T1000 (cell line): ENCODE results near the gene DGKG.

Experiments
- DNase-seq: peaks from one replicate; lab custom pipeline; 2025; ENCODE audit warnings: mixed read lengths; lab: John Stamatoyannopoulos, UW

The DGKG gene

GRCh38 chr3:186239321-186239720 lies 122.7 kb downstream of the DGKG start:
- DNase-seq: no peak

GRCh38 chr3:186237915-186238314 lies 124.1 kb downstream of the DGKG start:
- no peak for DNase-seq

GRCh38 chr3:186236357-186237020 lies 125.5 kb downstream of the DGKG start:
- no peak for DNase-seq

- no peak for DNase-seq
Measured at GRCh38 chr3:186235554-186235953, 126.5 kb downstream of the DGKG start.

GRCh38 chr3:186234152-186234551 lies 127.9 kb downstream of the DGKG start:
- DNase-seq: no peak

- no peak for DNase-seq
Measured at GRCh38 chr3:186226482-186226881, 135.6 kb downstream of the DGKG start.

GRCh38 chr3:186225603-186226002 lies 136.4 kb downstream of the DGKG start:
- DNase-seq: no peak

GRCh38 chr3:186224041-186224610 lies 137.9 kb downstream of the DGKG start:
- no peak for DNase-seq

GRCh38 chr3:186223476-186223875 lies 138.6 kb downstream of the DGKG start:
- DNase-seq: no peak

GRCh38 chr3:186221760-186222378 lies 140.2 kb downstream of the DGKG start:
- no peak for DNase-seq

GRCh38 chr3:186220911-186221645 lies 141.0 kb downstream of the DGKG start:
- no peak for DNase-seq

GRCh38 chr3:186220365-186220764 lies 141.7 kb downstream of the DGKG start:
- DNase-seq: no peak

GRCh38 chr3:186219211-186219638 lies 142.8 kb downstream of the DGKG start:
- no peak for DNase-seq

- DNase-seq: no peak
Measured at GRCh38 chr3:186218421-186218820, 143.6 kb downstream of the DGKG start.

- DNase-seq: no peak
Measured at GRCh38 chr3:186217820-186218164, 144.2 kb downstream of the DGKG start.

GRCh38 chr3:186216900-186217819 lies 144.9 kb downstream of the DGKG start:
- DNase-seq: no peak

- DNase-seq: no peak
Measured at GRCh38 chr3:186214670-186215069, 147.4 kb downstream of the DGKG start.

- no peak for DNase-seq
Measured at GRCh38 chr3:186213946-186214345, 148.1 kb downstream of the DGKG start.

- DNase-seq: no peak
Measured at GRCh38 chr3:186212611-186213010, 149.4 kb downstream of the DGKG start.

GRCh38 chr3:186210852-186211500 lies 151.1 kb downstream of the DGKG start:
- DNase-seq: no peak
